B cell (primary cell): Measurements from ENCODE around the gene DISP2. TPM values are rescaled to one million over a fixed set of nuclear protein-coding genes. Genes with fewer than 3 reads are reported as not detected.

ENCODE experiments used
- ATAC-seq: fragments of 200-7000 bp; cut with Tn5 transposase; one replicate; pipeline ENCODE4 v1.10.0; 2021; ENCODE audit warnings: low read depth, mild to moderate bottlenecking, moderate number of reproducible peaks, moderate library complexity
- CTCF ChIA-PET: fragments of 350-600 bp; sonication (Branson Sonifier 250); formaldehyde crosslinking; loops from one replicate; lab custom pipeline; 2021; ENCODE audit warnings: antibody characterized with exemption, inconsistent platforms; lab: Charles Lee
- POLR2A ChIA-PET: fragments of 350-600 bp; sonication (Branson Sonifier 250); formaldehyde crosslinking; loops from one replicate; lab custom pipeline; 2021; ENCODE audit warnings: antibody characterized with exemption; lab: Charles Lee
- DNase-seq: peaks from one replicate; pipeline ENCODE4 v3.0.0; 2013
- H2AFZ ChIP-seq: 2 replicates; pipeline ENCODE4 v1.6.1; 2012; ENCODE audit warnings: mild to moderate bottlenecking, low read depth, low read length; ENCODE audit not compliant: insufficient read depth, poor library complexity, severe bottlenecking
- H3K27ac ChIP-seq, 2 donors: 1 replicate in 1 of 2; 2 replicates in 1 of 2; pipeline ENCODE4 v1.5.1; 2012 to 2013; ENCODE audit warnings: low read length in 2 of 2, mild to moderate bottlenecking in 2 of 2, moderate library complexity in 1 of 2
- H3K27me3 ChIP-seq, 4 experiments: fragments of 200-600 bp in 1 of 4; sonication (generic) in 1 of 4; replicated peaks in 1 of 4; 1 replicate in 2 of 4; 2 replicates in 2 of 4; pipeline versions ENCODE4 v1.6.1 to v1.7.0; 2013 to 2016; ENCODE audit warnings: low read length in 3 of 4, mild to moderate bottlenecking in 2 of 4, mixed read lengths in 1 of 4, moderate library complexity in 1 of 4; ENCODE audit not compliant: insufficient read depth in 4 of 4, control insufficient read depth in 3 of 4; ENCODE audit errors: control extremely low read depth in 1 of 4
- H3K36me3 ChIP-seq, 2 experiments: replicated peaks in 1 of 2; 1 replicate in 1 of 2; 2 replicates in 1 of 2; pipeline versions ENCODE4 v1.6.1 to v1.7.1; 2013; ENCODE audit warnings: low read length in 1 of 2; ENCODE audit not compliant: insufficient read depth in 2 of 2, control insufficient read depth in 1 of 2; ENCODE audit errors: control extremely low read depth in 1 of 2, extremely low read depth in 1 of 2
- H3K4me1 ChIP-seq, 2 donors: fragments of 200-600 bp in 1 of 2; sonication (generic) in 1 of 2; 1 replicate in 1 of 2; 2 replicates in 1 of 2; pipeline versions ENCODE4 v1.5.1 to v1.6.1; 2013 to 2017; ENCODE audit warnings: low read length in 2 of 2; ENCODE audit not compliant: control insufficient read depth in 2 of 2, insufficient read depth in 2 of 2
- H3K4me2 ChIP-seq: replicated peaks from 2 replicates; pipeline ENCODE3; 2012; ENCODE audit warnings: mild to moderate bottlenecking, low read depth, low read length; ENCODE audit not compliant: poor library complexity, severe bottlenecking
- H3K4me3 ChIP-seq, 5 experiments: fragments of 200-600 bp in 1 of 5; sonication (generic) in 1 of 5; 1 replicate in 3 of 5; 2 replicates in 2 of 5; pipeline versions ENCODE4 v1.5.1 to v1.7.0; 2011 to 2016; ENCODE audit warnings: low read length in 4 of 5, mild to moderate bottlenecking in 4 of 5, low read depth in 2 of 5, control low read depth in 1 of 5, moderate library complexity in 1 of 5; ENCODE audit not compliant: insufficient read depth in 1 of 5; ENCODE audit errors: control extremely low read depth in 1 of 5, extremely low read depth in 1 of 5
- H3K79me2 ChIP-seq: fragments of 200-600 bp; sonication (generic); one replicate; pipeline ENCODE4 v1.6.0; 2016; ENCODE audit warnings: low read length; ENCODE audit not compliant: control insufficient read depth, insufficient read depth
- H3K9ac ChIP-seq: fragments of 200-600 bp; sonication (generic); 2 replicates; pipeline ENCODE4 v1.6.1; 2017; ENCODE audit warnings: mild to moderate bottlenecking, low read length, moderate library complexity
- H3K9me3 ChIP-seq, 3 donors: one replicate each; pipeline versions ENCODE4 v1.6.1 to v1.7.1; 2013; ENCODE audit warnings: low read length in 2 of 3; ENCODE audit not compliant: control insufficient read depth in 2 of 3, insufficient read depth in 1 of 3; ENCODE audit errors: control extremely low read depth in 1 of 3
- H4K20me1 ChIP-seq: 2 replicates; pipeline ENCODE4 v1.6.0; 2012; ENCODE audit warnings: mild to moderate bottlenecking, low read length; ENCODE audit not compliant: insufficient read depth, control insufficient read depth, poor library complexity, severe bottlenecking
- H3K27ac Mint-ChIP-seq: one replicate; pipeline ENCODE4 v1.8.0; 2021; ENCODE audit warnings: mixed read lengths
- H3K27me3 Mint-ChIP-seq: one replicate; pipeline ENCODE4 v1.8.0; 2021; ENCODE audit warnings: mixed read lengths
- H3K4me1 Mint-ChIP-seq: one replicate; pipeline ENCODE4 v1.8.0; 2021; ENCODE audit warnings: mixed read lengths
- H3K4me3 Mint-ChIP-seq: one replicate; pipeline ENCODE4 v1.8.0; 2021; ENCODE audit warnings: mixed read lengths
- H3K9me3 Mint-ChIP-seq: one replicate; pipeline ENCODE4 v1.8.0; 2022; ENCODE audit warnings: mixed read lengths; ENCODE audit not compliant: insufficient read depth
- CTCF ChIP-seq: fragments of 200-600 bp; IDR thresholded peaks from one replicate; pipeline ENCODE4 v1.8.0; 2022; ENCODE audit warnings: antibody characterized with exemption, mild to moderate bottlenecking
- EZH2 ChIP-seq: IDR thresholded peaks from 2 replicates; pipeline ENCODE4 v1.6.1; 2012; ENCODE audit warnings: borderline replicate concordance, low read depth, mild to moderate bottlenecking, moderate library complexity, low read length; ENCODE audit not compliant: insufficient read depth, poor library complexity, severe bottlenecking
- WGBS: methylation state at CpG from one replicate; pipeline ENCODE4 v1.1.5; 2013; ENCODE audit warnings: missing lambda C conversion rate; ENCODE audit not compliant: insufficient coverage; 5-methylcytosine and 5-hydroxymethylcytosine counted together
- intact Hi-C: fragments of 100-400 bp; cut with micrococcal nuclease; formaldehyde crosslinking; loops from one replicate; pipeline ENCODE4 v1.10.0; 2022
- polyA plus RNA-seq: library from polyadenylated mRNA; depleted of rRNA; stranded (reverse); fragments of >200 nt; gene quantifications from 2 replicates; pipeline ENCODE4 v1.2.3, GENCODE V29; 2012
- total RNA-seq, 2 donors: library from RNA; stranded (reverse); fragments of 120-200 nt in 1 of 2; gene quantifications; 1 replicate in 1 of 2; 2 replicates in 1 of 2; pipeline versions ENCODE4 v1.2.3 to v1.2.4, GENCODE V29; 2013 to 2022

The DISP2 gene
- total and polyA plus RNA-seq, 2 donors (not counting 1 experiment from before 2014, with no cell fraction given), result 0.13 to 0.71 TPM

DNA sequence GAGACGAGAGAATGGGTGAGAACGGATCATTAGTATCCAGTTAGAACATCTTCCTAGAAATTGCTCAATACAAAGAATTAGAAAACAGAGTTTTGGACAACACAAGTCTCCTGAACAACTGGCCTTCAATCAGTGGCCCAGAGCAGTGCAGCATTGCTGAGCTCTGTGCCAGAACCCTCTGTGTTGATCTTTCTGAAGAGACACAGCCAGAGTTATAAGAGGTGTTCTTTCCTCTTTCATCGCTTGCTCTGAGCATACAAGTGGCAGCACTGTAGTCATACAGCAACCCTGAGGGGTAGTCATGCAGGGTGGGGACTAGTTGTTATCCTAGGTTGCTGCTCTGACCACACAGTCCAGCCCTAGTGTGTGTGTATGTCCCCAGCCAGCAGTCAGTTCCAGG is 28.5 kb downstream of the DISP2 start:
- H3K27me3 Mint-ChIP-seq, result no peaks in the 10 kb centered on the region
- no peak overlapping the region for H3K27ac Mint-ChIP-seq
- intact Hi-C loops, result no loop called here
- no peak overlapping the region for H3K9ac ChIP-seq
- H3K4me1 Mint-ChIP-seq, result peaks cover 12% of the 10 kb centered on the region
- H3K79me2 ChIP-seq, result peaks cover 11% of the 10 kb centered on the region
- CTCF ChIA-PET, result interaction anchor here (1.2 to 2.0 kb wide), 3 partner anchors 13 to 35 kb away, joined by 3 to 6 read pairs (median 6); no protein-coding TSS in a partner anchor
- H2AFZ ChIP-seq, result no peak overlapping the region
- no peak overlapping the region for H3K4me3 Mint-ChIP-seq
- H3K9me3 Mint-ChIP-seq, result no peaks in the 10 kb centered on the region
- H3K4me3 ChIP-seq, result no peak overlapping the region
- POLR2A ChIA-PET, result no interaction called here
- H3K4me1 ChIP-seq, result peaks cover 6 to 13% of the 10 kb centered on the region in 2 donors
- no peaks in the 10 kb centered on the region for H3K9me3 ChIP-seq
- no peaks in the 10 kb centered on the region for H4K20me1 ChIP-seq
- H3K36me3 ChIP-seq, result peaks cover 10 to 32% of the 10 kb centered on the region in 2 experiments
- no peaks in the 10 kb centered on the region for H3K27me3 ChIP-seq
- no peak for TF ChIP-seq EZH2
- TF ChIP-seq CTCF, result no peak
- H3K27ac ChIP-seq, result no peak overlapping the region
- ATAC-seq (no peak), DNase-seq (no peak)
- WGBS, result 96% methylated on average over 3 of the region's 3 CpGs
- no peak overlapping the region for H3K4me2 ChIP-seq

- Histone ChIP-seq H3K36me3 (peaks cover 15 to 51% of the 10 kb centered on the region in 2 experiments), H3K9ac (no peak overlapping the region), H3K9me3 (no peaks in the 10 kb centered on the region), H3K4me3 (no peak overlapping the region), H3K4me1 (no peaks in the 10 kb centered on the region), H2AFZ (no peak overlapping the region), H3K27ac (no peak overlapping the region), H4K20me1 (no peaks in the 10 kb centered on the region), H3K4me2 (no peak overlapping the region), H3K27me3 (no peaks in the 10 kb centered on the region), H3K79me2 (no peaks in the 10 kb centered on the region)
- Mint-ChIP-seq H3K4me1 (no peaks in the 10 kb centered on the region), H3K4me3 (no peak overlapping the region), H3K27ac (no peak overlapping the region), H3K9me3 (no peaks in the 10 kb centered on the region), H3K27me3 (no peaks in the 10 kb centered on the region)
- CTCF ChIA-PET, result interaction anchor here (0.5 to 1.2 kb wide), 3 partner anchors 32 to 499 kb away, joined by 3 read pairs; no protein-coding TSS in a partner anchor
- DNase-seq (no peak), ATAC-seq (no peak)
- POLR2A ChIA-PET, result interaction anchor here (0.6 kb wide), 1 partner anchor 819 kb away, joined by 3 read pairs; no protein-coding TSS in a partner anchor
- intact Hi-C loops, result no loop called here
- TF ChIP-seq CTCF (no peak), EZH2 (no peak)
- 99% methylated on average over 7 of the region's 13 CpGs for WGBS
Observed at GRCh38 chr15:40388941-40389823, 31.2 kb downstream of the DISP2 start.
